HCT116 (cell line): ENCODE data around the gene PRKCH. TPM values are rescaled to one million over a fixed set of nuclear protein-coding genes. Genes with fewer than 3 reads are reported as not detected.

Experiments
- ATAC-seq: fragments of 200-7000 bp; cut with Tn5 transposase; 2 replicates; pipeline ENCODE4 v1.9.1; 2020; ENCODE audit warnings: mild to moderate bottlenecking, moderate library complexity
- BruUV-seq: library from RNA; stranded (reverse); fragments of 400-500 nt; replicated peaks from 2 replicates; lab custom pipeline; 2021; lab: Mats Ljungman, UMichigan
- CTCF ChIA-PET: fragments of 300-600 bp; sonication (Branson Sonifier 250); formaldehyde crosslinking; loops from one replicate; lab custom pipeline; 2021; ENCODE audit warnings: antibody characterized with exemption; lab: Charles Lee
- POLR2A ChIA-PET: fragments of 300-600, 350-600 bp; sonication (Branson Sonifier 250); formaldehyde crosslinking; loops from one replicate; lab custom pipeline; 2021; ENCODE audit warnings: antibody characterized with exemption; lab: Charles Lee
- RAD21 ChIA-PET, 2 experiments: fragments of 300-600 bp; sonication (Branson Sonifier 250); formaldehyde crosslinking; loops; one replicate each; lab custom pipeline; 2023; ENCODE audit warnings: low total read pairs in 2 of 2; ENCODE audit not compliant: uncharacterized antibody in 2 of 2, unreplicated experiment in 2 of 2, low non-redundant PET in 1 of 2; lab: Charles Lee
- DNase-seq: peaks from one replicate; pipeline ENCODE4 v3.0.0-alpha.2; 2010; ENCODE audit warnings: low read depth, low spot score
- H2AFZ ChIP-seq: fragments of 200-600 bp; shearing (Covaris generic), sonication (generic); 2 replicates; pipeline ENCODE4 v1.6.1; 2017; ENCODE audit warnings: low read depth, mixed run types, mixed read lengths, antibody characterized with exemption, low read length; ENCODE audit not compliant: poor library complexity, severe bottlenecking
- H3K27ac ChIP-seq: 2 replicates; pipeline ENCODE4 v1.5.1; 2012; ENCODE audit warnings: low read depth, low read length
- H3K27me3 ChIP-seq: fragments of 200-600 bp; sonication (generic); 2 replicates; pipeline ENCODE4 v1.6.1; 2016; ENCODE audit warnings: mixed run types, low read length, mixed read lengths; ENCODE audit not compliant: insufficient read depth
- H3K36me3 ChIP-seq, 2 experiments: fragments of 200-500 bp in 1 of 2; fragments of 200-600 bp in 1 of 2; sonication (Bioruptor generic) in 1 of 2; sonication (generic) in 1 of 2; 2 replicates each; pipeline versions ENCODE4 v1.5.1 to v1.6.1; 2014 to 2016; ENCODE audit warnings: low read length in 2 of 2, inconsistent platforms in 1 of 2, mixed read lengths in 1 of 2, mixed run types in 1 of 2; ENCODE audit not compliant: insufficient read depth in 2 of 2, control insufficient read depth in 1 of 2
- H3K4me1 ChIP-seq, 2 experiments: fragments of 200-600 bp in 1 of 2; sonication (generic) in 1 of 2; 2 replicates each; pipeline versions ENCODE4 v1.5.1 to v1.6.1; 2012 to 2017; ENCODE audit warnings: low read length in 2 of 2, inconsistent platforms in 1 of 2, mild to moderate bottlenecking in 1 of 2, mixed read lengths in 1 of 2, mixed run types in 1 of 2, moderate library complexity in 1 of 2; ENCODE audit not compliant: insufficient read depth in 2 of 2, control insufficient read depth in 1 of 2
- H3K4me2 ChIP-seq: fragments of 200-600 bp; sonication (generic); 2 replicates; pipeline ENCODE4 v1.6.1; 2017; ENCODE audit warnings: mixed run types, low read length, mixed read lengths
- H3K4me3 ChIP-seq, 2 experiments: fragments of 200-600 bp in 1 of 2; sonication (generic) in 1 of 2; replicated peaks in 1 of 2; 2 replicates each; pipeline ENCODE4 v1.5.1; 2011 to 2016; ENCODE audit warnings: low read length in 2 of 2, control low read depth in 1 of 2, low read depth in 1 of 2, mild to moderate bottlenecking in 1 of 2, mixed read lengths in 1 of 2, mixed run types in 1 of 2
- H3K79me2 ChIP-seq: fragments of 200-600 bp; sonication (generic); 2 replicates; pipeline ENCODE4 v1.6.1; 2017; ENCODE audit warnings: mild to moderate bottlenecking, mixed run types, low read length, moderate library complexity, mixed read lengths; ENCODE audit not compliant: insufficient read depth
- H3K9ac ChIP-seq: fragments of 200-600 bp; sonication (generic); 2 replicates; pipeline ENCODE4 v1.6.1; 2016; ENCODE audit warnings: low read length, mixed read lengths
- H3K9me2 ChIP-seq: fragments of 200-600 bp; sonication (generic), shearing (Covaris generic); 2 replicates; pipeline ENCODE4 v1.6.1; 2017; ENCODE audit warnings: mixed run types, mild to moderate bottlenecking, moderate library complexity; ENCODE audit not compliant: insufficient read depth
- H3K9me3 ChIP-seq, 2 experiments: fragments of 200-500 bp in 1 of 2; fragments of 200-600 bp in 1 of 2; sonication (Bioruptor generic) in 1 of 2; sonication (generic) in 1 of 2; 2 replicates each; pipeline ENCODE4 v1.6.1; 2014 to 2017; ENCODE audit warnings: low read length in 2 of 2, mixed read lengths in 2 of 2, inconsistent platforms in 1 of 2, low read depth in 1 of 2, mild to moderate bottlenecking in 1 of 2, mixed run types in 1 of 2, moderate library complexity in 1 of 2; ENCODE audit not compliant: control insufficient read depth in 1 of 2, insufficient read depth in 1 of 2
- H4K20me1 ChIP-seq: fragments of 200-600 bp; sonication (generic), shearing (Covaris generic); 2 replicates; pipeline ENCODE4 v1.6.1; 2017; ENCODE audit warnings: mixed run types, mild to moderate bottlenecking, moderate library complexity; ENCODE audit not compliant: insufficient read depth
- CBX3 ChIP-seq: IDR thresholded peaks from 2 replicates; pipeline ENCODE4 v1.6.1; 2012; ENCODE audit warnings: low read depth
- CTCF ChIP-seq, 3 experiments: fragments of 200-600 bp in 1 of 3; sonication (generic) in 1 of 3; IDR thresholded peaks in 2 of 3; conservative IDR thresholded peaks in 1 of 3; 2 replicates each; pipeline ENCODE4 v1.5.1; 2012 to 2017; ENCODE audit warnings: low read depth in 2 of 3, low read length in 2 of 3, antibody characterized with exemption in 1 of 3, borderline replicate concordance in 1 of 3, control low read depth in 1 of 3, mild to moderate bottlenecking in 1 of 3, mixed read lengths in 1 of 3, mixed run types in 1 of 3, moderate library complexity in 1 of 3; ENCODE audit not compliant: insufficient read depth in 1 of 3
- EGR1 ChIP-seq: IDR thresholded peaks from 2 replicates; pipeline ENCODE4 v1.6.1; 2012; ENCODE audit warnings: low read depth
- ELF1 ChIP-seq: IDR thresholded peaks from 2 replicates; pipeline ENCODE4 v1.6.1; 2012; ENCODE audit warnings: low read depth, borderline replicate concordance
- EZH2 ChIP-seq: fragments of 200-600 bp; sonication (generic); IDR thresholded peaks from 2 replicates; pipeline ENCODE4 v1.6.1; 2017; ENCODE audit warnings: antibody characterized with exemption, mixed run types
- EZH2phosphoT487 ChIP-seq: fragments of 200-600 bp; IDR thresholded peaks from 2 replicates; pipeline ENCODE4 v1.6.1; 2018; ENCODE audit warnings: antibody characterized with exemption, borderline replicate concordance
- MAX ChIP-seq: IDR thresholded peaks from 2 replicates; pipeline ENCODE4 v1.6.1; 2012
- POLR2A ChIP-seq: IDR thresholded peaks from 2 replicates; pipeline ENCODE4 v1.7.0; 2011; ENCODE audit warnings: borderline replicate concordance; ENCODE audit not compliant: insufficient read depth, insufficient read length; ENCODE audit errors: extremely low read depth
- RAD21 ChIP-seq: IDR thresholded peaks from 2 replicates; pipeline ENCODE4 v1.6.1; 2012; ENCODE audit warnings: low read depth, mild to moderate bottlenecking
- SIN3A ChIP-seq: IDR thresholded peaks from 2 replicates; pipeline ENCODE4 v1.6.1; 2012; ENCODE audit warnings: low read depth
- SP1 ChIP-seq: IDR thresholded peaks from 2 replicates; pipeline ENCODE4 v1.6.1; 2012; ENCODE audit warnings: low read depth
- SRF ChIP-seq: IDR thresholded peaks from 2 replicates; pipeline ENCODE4 v1.6.1; 2012; ENCODE audit warnings: low read depth
- ZNF274 ChIP-seq: fragments of 200-500 bp; sonication (Bioruptor generic); IDR thresholded peaks from 2 replicates; pipeline ENCODE4 v1.6.1; 2014; ENCODE audit warnings: mild to moderate bottlenecking, low read depth, low read length, inconsistent platforms
- intact Hi-C: fragments of 100-400 bp; cut with micrococcal nuclease; formaldehyde crosslinking; loops from 2 replicates; pipeline ENCODE4 v1.10.0; 2022
- total RNA-seq: library from RNA; stranded (reverse); gene quantifications from one replicate; pipeline ENCODE4 v1.2.1, GENCODE V29; 2021; ENCODE audit not compliant: unreplicated experiment
- TF ChIP-seq, protein P1 (sequence below): IDR thresholded peaks from 2 replicates; pipeline ENCODE4 v1.6.1; 2012; ENCODE audit warnings: low read depth

Gene PRKCH
- total RNA-seq, 1 experiment from 2014 or later = 16.6 TPM

DNA sequence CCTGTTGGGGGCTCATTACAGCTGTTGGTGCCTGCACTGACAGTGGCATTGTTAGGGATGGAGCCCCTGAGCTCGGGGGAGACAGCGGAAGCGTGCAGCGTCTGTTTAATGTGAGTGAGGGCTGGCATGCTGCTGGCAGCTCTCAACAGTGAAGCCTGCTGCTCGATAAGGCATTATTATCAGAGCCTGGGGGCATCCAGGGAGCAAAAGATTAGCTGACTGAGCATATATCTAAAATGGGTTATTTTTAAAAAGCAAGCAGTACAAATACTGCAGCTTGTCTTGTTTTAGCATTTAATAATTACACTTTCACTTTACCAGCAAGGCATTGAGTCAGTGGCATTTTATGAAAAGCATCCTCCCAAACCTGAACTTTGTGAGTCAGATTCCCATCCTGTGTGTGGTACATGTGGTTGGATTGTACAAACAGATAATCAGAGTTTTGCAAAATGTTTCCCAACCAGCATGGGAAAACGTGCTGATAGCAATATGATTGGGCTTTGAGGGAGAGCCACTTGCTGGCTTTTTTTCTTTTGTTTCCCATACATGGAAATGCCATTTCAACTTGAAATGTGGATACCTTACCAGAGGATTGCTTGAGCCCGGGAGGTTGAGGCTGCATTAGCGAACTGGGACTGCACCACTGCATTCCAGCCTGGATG, 150.8 kb downstream of the PRKCH start:
- ChIA-PET POLR2A (no interaction called here), CTCF (no interaction called here), RAD21 (no interaction called here)
- Histone ChIP-seq H3K9ac (no peak overlapping the region), H3K79me2 (no peaks in the 10 kb centered on the region), H3K9me3 (no peaks in the 10 kb centered on the region), H4K20me1 (no peaks in the 10 kb centered on the region), H3K27ac (no peak overlapping the region), H3K4me2 (peak overlapping the region; percentile 13; the same call in 1 of the 2 replicates), H3K36me3 (no peaks in the 10 kb centered on the region), H3K27me3 (no peaks in the 10 kb centered on the region), H2AFZ (no peak overlapping the region), H3K9me2 (no peaks in the 10 kb centered on the region), H3K4me3 (no peak overlapping the region), H3K4me1 (peaks cover 20 to 26% of the 10 kb centered on the region in 2 experiments)
- DNase-seq (no peak), ATAC-seq (no peak)
- no TSS peak for BruUV-seq
- TF ChIP-seq CTCF (IDR thresholded peaks at IDR 0.05 in 2 of 3, conservative IDR thresholded peaks at IDR 0.05 in 1 of 3; ENCODE audit: borderline replicate concordance in 1 of 3, insufficient read depth in 1 of 3, low read depth in 2 of 3, low read length in 2 of 3) (no peak), EGR1 (no peak), RAD21 (no peak), POLR2A (no peak), SRF (no peak), ELF1 (no peak), EZH2phosphoT487 (no peak), MAX (no peak), SP1 (no peak), EZH2 (no peak), SIN3A (no peak), ZNF274 (no peak), CBX3 (no peak)
- TF ChIP-seq, protein P1, sequence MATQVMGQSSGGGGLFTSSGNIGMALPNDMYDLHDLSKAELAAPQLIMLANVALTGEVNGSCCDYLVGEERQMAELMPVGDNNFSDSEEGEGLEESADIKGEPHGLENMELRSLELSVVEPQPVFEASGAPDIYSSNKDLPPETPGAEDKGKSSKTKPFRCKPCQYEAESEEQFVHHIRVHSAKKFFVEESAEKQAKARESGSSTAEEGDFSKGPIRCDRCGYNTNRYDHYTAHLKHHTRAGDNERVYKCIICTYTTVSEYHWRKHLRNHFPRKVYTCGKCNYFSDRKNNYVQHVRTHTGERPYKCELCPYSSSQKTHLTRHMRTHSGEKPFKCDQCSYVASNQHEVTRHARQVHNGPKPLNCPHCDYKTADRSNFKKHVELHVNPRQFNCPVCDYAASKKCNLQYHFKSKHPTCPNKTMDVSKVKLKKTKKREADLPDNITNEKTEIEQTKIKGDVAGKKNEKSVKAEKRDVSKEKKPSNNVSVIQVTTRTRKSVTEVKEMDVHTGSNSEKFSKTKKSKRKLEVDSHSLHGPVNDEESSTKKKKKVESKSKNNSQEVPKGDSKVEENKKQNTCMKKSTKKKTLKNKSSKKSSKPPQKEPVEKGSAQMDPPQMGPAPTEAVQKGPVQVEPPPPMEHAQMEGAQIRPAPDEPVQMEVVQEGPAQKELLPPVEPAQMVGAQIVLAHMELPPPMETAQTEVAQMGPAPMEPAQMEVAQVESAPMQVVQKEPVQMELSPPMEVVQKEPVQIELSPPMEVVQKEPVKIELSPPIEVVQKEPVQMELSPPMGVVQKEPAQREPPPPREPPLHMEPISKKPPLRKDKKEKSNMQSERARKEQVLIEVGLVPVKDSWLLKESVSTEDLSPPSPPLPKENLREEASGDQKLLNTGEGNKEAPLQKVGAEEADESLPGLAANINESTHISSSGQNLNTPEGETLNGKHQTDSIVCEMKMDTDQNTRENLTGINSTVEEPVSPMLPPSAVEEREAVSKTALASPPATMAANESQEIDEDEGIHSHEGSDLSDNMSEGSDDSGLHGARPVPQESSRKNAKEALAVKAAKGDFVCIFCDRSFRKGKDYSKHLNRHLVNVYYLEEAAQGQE = no peak
- intact Hi-C loops = no loop called here
